PC-9 (cell line): ENCODE measurements around the gene DOHH. TPM values are rescaled to one million over a fixed set of nuclear protein-coding genes. Genes with fewer than 3 reads are reported as not detected.
A peak's percentile ranks its signal among the peaks of the same experiment; 100 is the strongest.

ENCODE experiments used
- BruUV-seq: library from RNA; stranded (reverse); fragments of 400-500 nt; replicated peaks from 2 replicates; lab custom pipeline; 2021; lab: Mats Ljungman, UMichigan
- CTCF ChIA-PET: fragments of 300-600 bp; sonication (Branson Sonifier 250); formaldehyde crosslinking; loops from one replicate; lab custom pipeline; 2022; ENCODE audit warnings: antibody characterized with exemption; lab: Charles Lee
- POLR2A ChIA-PET: fragments of 300-600 bp; sonication (Branson Sonifier 250); formaldehyde crosslinking; loops from one replicate; lab custom pipeline; 2022; ENCODE audit warnings: antibody characterized with exemption; ENCODE audit not compliant: unreplicated experiment; lab: Charles Lee
- DNase-seq, 2 experiments: peaks; one replicate each; pipeline versions ENCODE4 v3.0.0 to v3.0.0-alpha.2; 2015 to 2022; ENCODE audit warnings: mixed read lengths in 1 of 2
- H2AFZ ChIP-seq: fragments of 200-600 bp; sonication (generic); 2 replicates; pipeline ENCODE4 v1.8.1; 2017; ENCODE audit warnings: antibody characterized with exemption
- H3F3A ChIP-seq: fragments of 200-600 bp; sonication (generic); 2 replicates; pipeline ENCODE4 v1.8.1; 2017; ENCODE audit warnings: antibody characterized with exemption, mild to moderate bottlenecking, low read depth; ENCODE audit not compliant: insufficient read depth
- H3K27ac ChIP-seq: fragments of 200-600 bp; sonication (generic); 2 replicates; pipeline ENCODE4 v1.6.1; 2016; ENCODE audit warnings: mixed run types
- H3K27me3 ChIP-seq: fragments of 200-600 bp; sonication (generic); 2 replicates; pipeline ENCODE4 v1.6.1; 2016; ENCODE audit warnings: low read depth, mixed run types; ENCODE audit not compliant: insufficient read depth
- H3K36me3 ChIP-seq: fragments of 200-600 bp; sonication (generic); 2 replicates; pipeline ENCODE4 v1.6.1; 2016; ENCODE audit warnings: low read depth, mixed run types
- H3K4me1 ChIP-seq: fragments of 200-600 bp; sonication (generic); replicated peaks from 2 replicates; pipeline ENCODE4 v1.6.1; 2016; ENCODE audit warnings: mixed run types; ENCODE audit not compliant: insufficient read depth
- H3K4me2 ChIP-seq: fragments of 200-600 bp; sonication (generic); 2 replicates; pipeline ENCODE4 v1.6.1; 2017; ENCODE audit warnings: mixed run types
- H3K4me3 ChIP-seq: fragments of 200-600 bp; sonication (generic); 2 replicates; pipeline ENCODE4 v1.6.1; 2016; ENCODE audit warnings: mixed run types
- H3K79me2 ChIP-seq: fragments of 200-600 bp; sonication (generic); 2 replicates; pipeline ENCODE4 v1.6.1; 2017; ENCODE audit warnings: low read depth, mixed run types
- H3K9me2 ChIP-seq: fragments of 200-600 bp; sonication (generic); 2 replicates; pipeline ENCODE4 v1.8.1; 2017; ENCODE audit warnings: mild to moderate bottlenecking; ENCODE audit not compliant: insufficient read depth
- H3K9me3 ChIP-seq: fragments of 200-600 bp; sonication (generic); 2 replicates; pipeline ENCODE4 v1.8.1; 2016; ENCODE audit warnings: low read depth; ENCODE audit not compliant: insufficient read depth
- H4K20me1 ChIP-seq: fragments of 200-600 bp; sonication (generic); 2 replicates; pipeline ENCODE4 v1.8.1; 2017; ENCODE audit not compliant: insufficient read depth
- EZH2 ChIP-seq: fragments of 200-600 bp; sonication (generic); IDR thresholded peaks from 2 replicates; pipeline ENCODE4 v1.8.0; 2017; ENCODE audit warnings: antibody characterized with exemption, low read depth
- intact Hi-C: fragments of 100-400 bp; cut with micrococcal nuclease; formaldehyde crosslinking; loops from one replicate; pipeline ENCODE4 v1.10.0; 2022; ENCODE audit not compliant: unreplicated experiment
- total RNA-seq: library from RNA; stranded (reverse); gene quantifications from 2 replicates; pipeline ENCODE4 v1.2.3, GENCODE V29; 2021
- TF ChIP-seq, protein P1 (sequence below): fragments of 200-600 bp; sonication (generic); conservative IDR thresholded peaks from 2 replicates; pipeline ENCODE4 v1.6.1; 2017; ENCODE audit warnings: mixed run types, antibody characterized with exemption, mild to moderate bottlenecking, moderate library complexity

DOHH gene
- total RNA-seq, 1 experiment from 2014 or later = 7.7 TPM

GRCh38 chr19:3505598-3506383 is 5.3 kb upstream of the DOHH start, which contains the start of gene FZR1:
FZR1 (plus strand) TSS chr19:3506311; CDS start chr19:3522990, 16,679 bp downstream.
- peaks cover 12% of the 10 kb centered on the region; the same call in 1 of the 2 replicates for H3F3A ChIP-seq
- peak; percentile 89 to 97 for DNase-seq
- TSS peak; percentile 92 for BruUV-seq
- peaks cover 39% of the 10 kb centered on the region for H3K79me2 ChIP-seq
- H3K4me1 ChIP-seq = 0 out of 2 replicates have a peak, but pooled peaks cover 10% of the 10 kb centered on the region
- intact Hi-C loops = no loop called here
- peak within 1 kb of the TSS; percentile 86 for H2AFZ ChIP-seq
- POLR2A ChIA-PET = interaction anchor here (0.6 kb wide), 1 partner anchor 221 kb away, joined by 4 read pairs; no protein-coding TSS in a partner anchor
- peak within 1 kb of the TSS; percentile 68 for H3K4me3 ChIP-seq
- peaks cover 16% of the 10 kb centered on the region for H4K20me1 ChIP-seq
- peak within 1 kb of the TSS; percentile 90 for H3K27ac ChIP-seq
- H3K9me3 ChIP-seq = no peaks in the 10 kb centered on the region
- TF ChIP-seq EZH2 = no peak
- TF ChIP-seq, protein P1, sequence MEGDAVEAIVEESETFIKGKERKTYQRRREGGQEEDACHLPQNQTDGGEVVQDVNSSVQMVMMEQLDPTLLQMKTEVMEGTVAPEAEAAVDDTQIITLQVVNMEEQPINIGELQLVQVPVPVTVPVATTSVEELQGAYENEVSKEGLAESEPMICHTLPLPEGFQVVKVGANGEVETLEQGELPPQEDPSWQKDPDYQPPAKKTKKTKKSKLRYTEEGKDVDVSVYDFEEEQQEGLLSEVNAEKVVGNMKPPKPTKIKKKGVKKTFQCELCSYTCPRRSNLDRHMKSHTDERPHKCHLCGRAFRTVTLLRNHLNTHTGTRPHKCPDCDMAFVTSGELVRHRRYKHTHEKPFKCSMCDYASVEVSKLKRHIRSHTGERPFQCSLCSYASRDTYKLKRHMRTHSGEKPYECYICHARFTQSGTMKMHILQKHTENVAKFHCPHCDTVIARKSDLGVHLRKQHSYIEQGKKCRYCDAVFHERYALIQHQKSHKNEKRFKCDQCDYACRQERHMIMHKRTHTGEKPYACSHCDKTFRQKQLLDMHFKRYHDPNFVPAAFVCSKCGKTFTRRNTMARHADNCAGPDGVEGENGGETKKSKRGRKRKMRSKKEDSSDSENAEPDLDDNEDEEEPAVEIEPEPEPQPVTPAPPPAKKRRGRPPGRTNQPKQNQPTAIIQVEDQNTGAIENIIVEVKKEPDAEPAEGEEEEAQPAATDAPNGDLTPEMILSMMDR = no peak; the same call in 1 of the 2 replicates
- H3K36me3 ChIP-seq = no peaks in the 10 kb centered on the region
- no peaks in the 10 kb centered on the region for H3K9me2 ChIP-seq
- no peaks in the 10 kb centered on the region for H3K27me3 ChIP-seq
- H3K4me2 ChIP-seq = peak within 1 kb of the TSS; percentile 82
- CTCF ChIA-PET = no interaction called here

GRCh38 chr19:3504735-3505134 is 4.3 kb upstream of the DOHH start:
- Histone ChIP-seq H3K4me1 (0 out of 2 replicates have a peak, but pooled peaks cover 10% of the 10 kb centered on the region), H2AFZ (no peak overlapping the region), H3K9me2 (no peaks in the 10 kb centered on the region), H3K79me2 (peaks cover 38% of the 10 kb centered on the region), H3K9me3 (no peaks in the 10 kb centered on the region), H3K4me3 (peak overlapping the region; percentile 68; the same call in 1 of the 2 replicates), H3K36me3 (no peaks in the 10 kb centered on the region), H3K4me2 (peak overlapping the region; percentile 76), H4K20me1 (peaks cover 6% of the 10 kb centered on the region; the same call in 1 of the 2 replicates), H3F3A (peaks cover 12% of the 10 kb centered on the region; the same call in 1 of the 2 replicates), H3K27me3 (no peaks in the 10 kb centered on the region), H3K27ac (peak overlapping the region; percentile 90)
- ChIA-PET CTCF (no interaction called here), POLR2A (interaction anchor here (0.6 kb wide), 1 partner anchor 220 kb away, joined by 4 read pairs; no protein-coding TSS in a partner anchor)
- DNase-seq = no peak
- BruUV-seq = no TSS peak
- intact Hi-C loops = no loop called here
- TF ChIP-seq EZH2 = no peak
- TF ChIP-seq, protein P1 = no peak

GRCh38 chr19:3503036-3503572 is 2.6 kb upstream of the DOHH start:
- Histone ChIP-seq H3K9me3 (no peaks in the 10 kb centered on the region), H3K4me2 (no peak overlapping the region), H3K36me3 (no peaks in the 10 kb centered on the region), H3K4me3 (no peak overlapping the region), H3K4me1 (0 out of 2 replicates have a peak, but pooled peaks cover 10% of the 10 kb centered on the region), H4K20me1 (no peaks in the 10 kb centered on the region), H3F3A (peaks cover 12% of the 10 kb centered on the region; the same call in 1 of the 2 replicates), H3K27me3 (no peaks in the 10 kb centered on the region), H3K27ac (no peak overlapping the region), H3K9me2 (no peaks in the 10 kb centered on the region), H3K79me2 (peaks cover 36% of the 10 kb centered on the region), H2AFZ (no peak overlapping the region)
- no TSS peak for BruUV-seq
- POLR2A ChIA-PET = no interaction called here
- DNase-seq = no peak
- intact Hi-C loops = no loop called here
- CTCF ChIA-PET = no interaction called here
- TF ChIP-seq, protein P1 = no peak
- TF ChIP-seq EZH2 = no peak
